Endothelial cell (in vitro differentiated cells): ENCODE measurements around the gene NCMAP. TPM values are rescaled to one million over a fixed set of nuclear protein-coding genes. Genes with fewer than 3 reads are reported as not detected.

Experiments
- DNase-seq: peaks from one replicate; pipeline ENCODE4 v3.0.0; 2021; ENCODE audit warnings: low spot score
- H3K27ac Mint-ChIP-seq: one replicate; pipeline ENCODE4 v1.8.0; 2021; ENCODE audit warnings: mixed read lengths, inconsistent platforms; ENCODE audit not compliant: unreplicated experiment
- H3K27me3 Mint-ChIP-seq: one replicate; pipeline ENCODE4 v1.8.0; 2021; ENCODE audit warnings: mild to moderate bottlenecking, moderate library complexity, mixed read lengths, inconsistent platforms; ENCODE audit not compliant: unreplicated experiment
- H3K36me3 Mint-ChIP-seq: one replicate; pipeline ENCODE4 v1.8.0; 2021; ENCODE audit warnings: mild to moderate bottlenecking, low read depth, mixed read lengths, inconsistent platforms; ENCODE audit not compliant: unreplicated experiment
- H3K4me1 Mint-ChIP-seq: one replicate; pipeline ENCODE4 v1.8.0; 2021; ENCODE audit warnings: mild to moderate bottlenecking, mixed read lengths, inconsistent platforms; ENCODE audit not compliant: unreplicated experiment
- H3K4me3 Mint-ChIP-seq: one replicate; pipeline ENCODE4 v1.8.0; 2021; ENCODE audit warnings: mild to moderate bottlenecking, mixed read lengths, inconsistent platforms; ENCODE audit not compliant: unreplicated experiment
- H3K9me3 Mint-ChIP-seq: one replicate; pipeline ENCODE4 v1.8.0; 2021; ENCODE audit warnings: mixed read lengths, inconsistent platforms; ENCODE audit not compliant: unreplicated experiment
- CTCF ChIP-seq: fragments of 200-600 bp; sonication (generic); IDR thresholded peaks from one replicate; pipeline ENCODE4 v1.5.0; 2021; ENCODE audit warnings: antibody characterized with exemption; ENCODE audit not compliant: unreplicated experiment
- total RNA-seq: library from RNA; stranded (reverse); fragmentation: NEBNext Ultra II Directional; extraction: Animal tissue kit (Norgen Biotek cat#: 25700); gene quantifications from one replicate; pipeline ENCODE4 v1.2.1, GENCODE V29; 2021; ENCODE audit not compliant: unreplicated experiment

NCMAP gene
- total RNA-seq, 1 donor from 2014 or later, result 0.05 TPM

GRCh38 chr1:24567792-24568388 is 12.0 kb downstream of the NCMAP start:
- Mint-ChIP-seq H3K4me3 (no peak overlapping the region), H3K27ac (no peak overlapping the region), H3K36me3 (no peaks in the 10 kb centered on the region), H3K4me1 (peaks cover 4% of the 10 kb centered on the region), H3K27me3 (peaks cover 1% of the 10 kb centered on the region), H3K9me3 (no peaks in the 10 kb centered on the region)
- no peak for TF ChIP-seq CTCF
- no peak for DNase-seq

- Mint-ChIP-seq H3K9me3 (no peaks in the 10 kb centered on the region), H3K27ac (no peak overlapping the region), H3K27me3 (peaks cover 1% of the 10 kb centered on the region), H3K36me3 (no peaks in the 10 kb centered on the region), H3K4me1 (peaks cover 4% of the 10 kb centered on the region), H3K4me3 (no peak overlapping the region)
- no peak for TF ChIP-seq CTCF
- no peak for DNase-seq
Measured at GRCh38 chr1:24568475-24568874, 12.6 kb downstream of the NCMAP start.

- H3K9me3 Mint-ChIP-seq, result no peaks in the 10 kb centered on the region
- H3K4me1 Mint-ChIP-seq, result peaks cover 4% of the 10 kb centered on the region
- no peak overlapping the region for H3K4me3 Mint-ChIP-seq
- no peak for TF ChIP-seq CTCF
- no peak for DNase-seq
- no peak overlapping the region for H3K27ac Mint-ChIP-seq
- H3K27me3 Mint-ChIP-seq, result peaks cover 1% of the 10 kb centered on the region
- no peaks in the 10 kb centered on the region for H3K36me3 Mint-ChIP-seq
Measured at GRCh38 chr1:24570265-24571125, 14.6 kb downstream of the NCMAP start.

- H3K9me3 Mint-ChIP-seq, result no peaks in the 10 kb centered on the region
- DNase-seq, result no peak
- H3K27me3 Mint-ChIP-seq, result no peaks in the 10 kb centered on the region
- H3K4me1 Mint-ChIP-seq, result no peaks in the 10 kb centered on the region
- no peaks in the 10 kb centered on the region for H3K36me3 Mint-ChIP-seq
- no peak overlapping the region for H3K4me3 Mint-ChIP-seq
- no peak for TF ChIP-seq CTCF
- H3K27ac Mint-ChIP-seq, result no peak overlapping the region
Measured at GRCh38 chr1:24572301-24572700, 16.4 kb downstream of the NCMAP start.
